H1 (cell line): ENCODE results near the gene NID2. TPM values are rescaled to one million over a fixed set of nuclear protein-coding genes. Genes with fewer than 3 reads are reported as not detected.

ENCODE experiments used
- CTCF ChIA-PET: fragments of 300-600 bp; sonication (Branson Sonifier 250); formaldehyde crosslinking; loops from one replicate; lab custom pipeline; 2021; ENCODE audit not compliant: partially characterized antibody; lab: Charles Lee
- POLR2A ChIA-PET: fragments of 300-600 bp; sonication (Branson Sonifier 250); formaldehyde crosslinking; loops from one replicate; lab custom pipeline; 2021; ENCODE audit warnings: inconsistent platforms; ENCODE audit not compliant: partially characterized antibody; lab: Charles Lee
- DNase-seq, 2 experiments: peaks; one replicate each; pipeline versions ENCODE4 v3.0.0 to v3.0.0-alpha.2; 2010 to 2022; ENCODE audit warnings: low spot score in 2 of 2, low read depth in 1 of 2, mixed read lengths in 1 of 2
- FAIRE-seq: peaks from 2 replicates; lab custom pipeline; 2011; peaks lifted over from hg19 to GRCh38; lab: Jason Lieb, UNC
- H2AFZ ChIP-seq: 2 replicates; pipeline ENCODE4 v1.8.1; 2012; ENCODE audit warnings: low read length, inconsistent platforms
- H2AK5ac ChIP-seq: 2 replicates; pipeline ENCODE4 v1.6.1; 2013; ENCODE audit warnings: low read depth, low read length
- H2BK120ac ChIP-seq: replicated peaks from 2 replicates; pipeline ENCODE3; 2013; ENCODE audit warnings: low read depth, low read length, inconsistent platforms
- H2BK12ac ChIP-seq: 2 replicates; pipeline ENCODE4 v1.6.1; 2013; ENCODE audit warnings: low read depth, low read length
- H2BK15ac ChIP-seq: 2 replicates; pipeline ENCODE4 v1.6.1; 2013; ENCODE audit warnings: low read length
- H2BK20ac ChIP-seq: 2 replicates; pipeline ENCODE4 v1.6.1; 2013; ENCODE audit warnings: low read length
- H2BK5ac ChIP-seq: 2 replicates; pipeline ENCODE4 v1.6.1; 2013; ENCODE audit warnings: low read depth, low read length
- H3K14ac ChIP-seq: 2 replicates; pipeline ENCODE4 v1.6.1; 2013; ENCODE audit warnings: inconsistent platforms; ENCODE audit not compliant: insufficient read length
- H3K18ac ChIP-seq: 2 replicates; pipeline ENCODE4 v1.6.1; 2013; ENCODE audit warnings: low read length; ENCODE audit errors: extremely low read depth
- H3K23ac ChIP-seq: 2 replicates; pipeline ENCODE4 v1.6.1; 2013; ENCODE audit warnings: inconsistent platforms; ENCODE audit not compliant: insufficient read length
- H3K23me2 ChIP-seq: 2 replicates; pipeline ENCODE4 v1.6.1; 2013; ENCODE audit warnings: low read depth, low read length
- H3K27ac ChIP-seq: 2 replicates; pipeline ENCODE4 v1.6.1; 2011; ENCODE audit warnings: low read depth, low read length, inconsistent platforms
- H3K27me3 ChIP-seq, 4 experiments: replicated peaks in 1 of 4; 1 replicate in 1 of 4; 2 replicates in 3 of 4; pipeline versions ENCODE4 v1.6.1 to v1.8.1; 2011 to 2013; ENCODE audit warnings: low read length in 3 of 4, mild to moderate bottlenecking in 3 of 4, inconsistent platforms in 2 of 4, mixed read lengths in 2 of 4, moderate library complexity in 1 of 4; ENCODE audit not compliant: control insufficient read depth in 3 of 4, insufficient read depth in 3 of 4; ENCODE audit errors: extremely low read depth in 1 of 4
- H3K36me3 ChIP-seq, 4 experiments: 2 replicates each; pipeline versions ENCODE4 v1.6.1 to v1.8.1; 2011 to 2013; ENCODE audit warnings: mild to moderate bottlenecking in 4 of 4, low read length in 3 of 4, moderate library complexity in 2 of 4, control low read depth in 1 of 4, inconsistent platforms in 1 of 4; ENCODE audit not compliant: insufficient read depth in 4 of 4, control insufficient read depth in 2 of 4
- H3K4ac ChIP-seq: replicated peaks from 2 replicates; pipeline ENCODE3; 2013; ENCODE audit warnings: low read length, low read depth, mixed read lengths, inconsistent platforms; ENCODE audit not compliant: insufficient read length
- H3K4me1 ChIP-seq, 4 experiments: replicated peaks in 1 of 4; 1 replicate in 1 of 4; 2 replicates in 3 of 4; pipeline versions ENCODE4 v1.6.1 to v1.8.1; 2011 to 2013; ENCODE audit warnings: low read length in 3 of 4, inconsistent platforms in 2 of 4, mixed read lengths in 1 of 4; ENCODE audit not compliant: insufficient read depth in 4 of 4, control insufficient read depth in 3 of 4
- H3K4me2 ChIP-seq, 2 experiments: 2 replicates each; pipeline versions ENCODE4 v1.6.1 to v1.8.1; 2011 to 2013; ENCODE audit warnings: low read depth in 2 of 2, low read length in 2 of 2, control low read depth in 1 of 2, inconsistent platforms in 1 of 2, mild to moderate bottlenecking in 1 of 2; ENCODE audit not compliant: insufficient read depth in 1 of 2
- H3K4me3 ChIP-seq, 4 experiments: fragments of 200-600, 300-600 bp in 1 of 4; sonication (generic), shearing (Covaris generic), sonication (Bioruptor Twin) in 1 of 4; 2 replicates each; pipeline versions ENCODE4 v1.5.1 to v1.8.1; 2011 to 2016; ENCODE audit warnings: low read length in 4 of 4, low read depth in 3 of 4, control low read depth in 2 of 4, inconsistent platforms in 2 of 4, mild to moderate bottlenecking in 2 of 4, mixed read lengths in 1 of 4, moderate library complexity in 1 of 4; ENCODE audit not compliant: insufficient read depth in 2 of 4; ENCODE audit errors: extremely low read depth in 1 of 4
- H3K56ac ChIP-seq: replicated peaks from 2 replicates; pipeline ENCODE3; 2013; ENCODE audit warnings: low read depth, mild to moderate bottlenecking, mixed read lengths, low read length, inconsistent platforms; ENCODE audit not compliant: insufficient read length
- H3K79me1 ChIP-seq: 2 replicates; pipeline ENCODE4 v1.6.1; 2013; ENCODE audit warnings: low read depth, low read length, control low read depth
- H3K79me2 ChIP-seq, 2 experiments: 2 replicates each; pipeline versions ENCODE4 v1.6.1 to v1.8.1; 2012 to 2013; ENCODE audit warnings: low read length in 2 of 2, mild to moderate bottlenecking in 2 of 2, inconsistent platforms in 1 of 2; ENCODE audit not compliant: insufficient read depth in 2 of 2, control insufficient read depth in 1 of 2
- H3K9ac ChIP-seq, 4 experiments: replicated peaks in 1 of 4; 1 replicate in 1 of 4; 2 replicates in 3 of 4; pipeline versions ENCODE4 v1.6.1 to v1.8.1; 2011 to 2013; ENCODE audit warnings: low read depth in 3 of 4, low read length in 3 of 4, control low read depth in 2 of 4, mild to moderate bottlenecking in 2 of 4, moderate library complexity in 2 of 4, inconsistent platforms in 1 of 4; ENCODE audit errors: extremely low read depth in 1 of 4
- H3K9me3 ChIP-seq, 2 experiments: 2 replicates each; pipeline versions ENCODE4 v1.6.1 to v1.8.1; 2012 to 2013; ENCODE audit warnings: mild to moderate bottlenecking in 2 of 2, moderate library complexity in 2 of 2, control low read depth in 1 of 2, inconsistent platforms in 1 of 2, low read depth in 1 of 2, low read length in 1 of 2, mixed read lengths in 1 of 2; ENCODE audit not compliant: insufficient read depth in 2 of 2
- H4K20me1 ChIP-seq, 2 experiments: replicated peaks in 1 of 2; 2 replicates each; pipeline versions ENCODE3 to v1.8.1; 2011 to 2013; ENCODE audit warnings: inconsistent platforms in 2 of 2, low read length in 2 of 2, mild to moderate bottlenecking in 1 of 2; ENCODE audit not compliant: insufficient read depth in 2 of 2, control insufficient read depth in 1 of 2
- H4K5ac ChIP-seq: 2 replicates; pipeline ENCODE4 v1.6.1; 2013; ENCODE audit warnings: low read length, low read depth, mixed read lengths, inconsistent platforms; ENCODE audit not compliant: insufficient read length
- H4K8ac ChIP-seq: 2 replicates; pipeline ENCODE4 v1.8.0; 2013; ENCODE audit warnings: mild to moderate bottlenecking, moderate library complexity, low read length, inconsistent platforms; ENCODE audit not compliant: insufficient read depth; ENCODE audit errors: extremely low read depth
- H4K91ac ChIP-seq: replicated peaks from 2 replicates; pipeline ENCODE3; 2013; ENCODE audit warnings: low read length, mixed read lengths, inconsistent platforms; ENCODE audit not compliant: insufficient read length
- ASH2L ChIP-seq: fragments of 200-600, 300-600 bp; sonication (generic); IDR thresholded peaks from one replicate; pipeline ENCODE4 v1.7.1; 2017; ENCODE audit warnings: low read length
- ATF3 ChIP-seq: IDR thresholded peaks from 2 replicates; pipeline ENCODE4 v1.6.1; 2011; ENCODE audit warnings: low read depth, mild to moderate bottlenecking, low read length; ENCODE audit not compliant: insufficient read depth
- MAX ChIP-seq: IDR thresholded peaks from 2 replicates; pipeline ENCODE4 v1.6.1; 2012; ENCODE audit warnings: inconsistent platforms
- SUZ12 ChIP-seq: fragments of 200-600 bp; sonication (generic); IDR thresholded peaks from 2 replicates; pipeline ENCODE4 v1.6.1; 2012; ENCODE audit warnings: mild to moderate bottlenecking, inconsistent platforms, low read length, moderate library complexity, mixed read lengths
- WGBS, 2 experiments: shearing (Covaris generic) in 1 of 2; methylation state at CpG; one replicate each; pipeline versions ENCODE4 v1.1.6 to v1.1.7; 2013 to 2015; ENCODE audit warnings: low lambda C conversion rate in 2 of 2, mixed read lengths in 2 of 2, inconsistent platforms in 1 of 2, low coverage in 1 of 2, missing lambda C conversion rate in 1 of 2; ENCODE audit not compliant: insufficient replicate concordance in 2 of 2, insufficient coverage in 1 of 2, insufficient read length in 1 of 2; ENCODE audit errors: extremely low coverage in 1 of 2, missing lambda C conversion rate in 1 of 2; 5-methylcytosine and 5-hydroxymethylcytosine counted together
- polyA plus RNA-seq, 7 experiments: library from polyadenylated mRNA; depleted of rRNA in 3 of 7; stranded (reverse) in 5 of 7; unstranded in 2 of 7; fragments of >200 nt in 5 of 7; fragments of 200-250 nt in 2 of 7; gene quantifications; 1 replicate in 5 of 7; 2 replicates in 1 of 7; 4 replicates in 1 of 7; pipeline versions ENCODE4 v1.2.1 to v1.2.3, GENCODE V29; 2011 to 2013; ENCODE audit warnings: missing spikeins in 2 of 7, mixed read lengths in 2 of 7
- total RNA-seq: library from RNA; stranded (reverse); fragmentation: NEBNext Ultra II Directional; extraction: Animal tissue kit (Norgen Biotek cat#: 25700); gene quantifications from 2 replicates; pipeline ENCODE4 v1.2.1, GENCODE V29; 2021

The NID2 gene
- total and polyA plus RNA-seq, 2 of the 8 experiments (the other 6 are each of a cell fraction or from before 2014, with no cell fraction given) = 6.1 to 12.6 TPM

- Histone ChIP-seq H3K4me3 (no peak overlapping the region), H3K23me2 (no peaks in the 10 kb centered on the region), H3K36me3 (no peaks in the 10 kb centered on the region), H2BK12ac (no peak overlapping the region), H3K79me1 (no peaks in the 10 kb centered on the region), H3K4me1 (no peaks in the 10 kb centered on the region), H4K20me1 (no peaks in the 10 kb centered on the region), H3K27me3 (no peaks in the 10 kb centered on the region), H3K23ac (no peak overlapping the region), H4K8ac (no peak overlapping the region), H4K5ac (no peak overlapping the region), H3K56ac (no peak overlapping the region), H3K14ac (no peak overlapping the region), H3K9ac (no peak overlapping the region), H3K4me2 (no peak overlapping the region), H2AK5ac (no peak overlapping the region), H3K27ac (no peak overlapping the region), H3K9me3 (peaks cover 0 to 3% of the 10 kb centered on the region in 2 experiments; a peak in 1 of 4 replicates), H2BK120ac (no peak overlapping the region), H2BK20ac (no peak overlapping the region), H2BK15ac (no peak overlapping the region), H3K18ac (no peak overlapping the region), H4K91ac (no peak overlapping the region), H3K4ac (no peak overlapping the region), H2AFZ (no peak overlapping the region), H2BK5ac (no peak overlapping the region), H3K79me2 (no peaks in the 10 kb centered on the region)
- no peak for FAIRE-seq
- DNase-seq = no peak
- WGBS, 2 experiments = 88% methylated on average over 14 of the region's 14 CpGs; no CpG with 5 or more reads in 1 of the 2 experiments
- ChIA-PET CTCF (interaction anchor here (1.0 to 1.5 kb wide), 6 partner anchors 13 to 337 kb away, joined by 3 to 5 read pairs (median 4); no protein-coding TSS in a partner anchor), POLR2A (no interaction called here)
- no peak for TF ChIP-seq MAX
- no peak for TF ChIP-seq ASH2L
- TF ChIP-seq ATF3 = no peak
- no peak for TF ChIP-seq SUZ12
These were observed 48.4 kb upstream of the NID2 start for GRCh38 chr14:52117111-52117832.
